PC-3 (cell line): Measurements from ENCODE around the gene PLEKHA6.

Source experiments
- CTCF ChIP-seq: fragments of 300-600 bp; sonication (generic); conservative IDR thresholded peaks from 2 replicates; pipeline ENCODE4 v1.5.1; 2017; ENCODE audit warnings: antibody characterized with exemption, low read depth, mild to moderate bottlenecking, low read length
- EZH2phosphoT487 ChIP-seq: fragments of 300-600 bp; sonication (generic); IDR thresholded peaks from 2 replicates; pipeline ENCODE4 v1.6.1; 2018; ENCODE audit warnings: mild to moderate bottlenecking, antibody characterized with exemption, low read length, borderline replicate concordance

GRCh38 chr1:204283711-204284651 lies 75.7 kb downstream of the PLEKHA6 start:
- TF ChIP-seq EZH2phosphoT487 (no peak), CTCF (no peak)
